HG03469 (cell line): ENCODE measurements around the gene CCL7.

Source experiments
- ATAC-seq: cut with Tn5 transposase; IDR thresholded peaks from one replicate; pipeline ENCODE4 v1.9.1; 2021; ENCODE audit warnings: mild to moderate bottlenecking, moderate library complexity, moderate number of reproducible peaks; ENCODE audit not compliant: unreplicated experiment

CCL7 gene

GRCh38 chr17:34283571-34283970 lies 13.6 kb downstream of the CCL7 start:
- no peak for ATAC-seq

GRCh38 chr17:34285286-34285792 lies 15.3 kb downstream of the CCL7 start, which contains the start of gene CCL11:
Gene CCL11, plus strand, starts transcription at chr17:34285742. Its CDS starts 67 bp downstream, at chr17:34285809.
- ATAC-seq, result no peak

- no peak for ATAC-seq
Observed at GRCh38 chr17:34287875-34288274, 17.9 kb downstream of the CCL7 start.

GRCh38 chr17:34290586-34290985 lies 20.6 kb downstream of the CCL7 start:
- no peak for ATAC-seq

- ATAC-seq, result no peak
Observed at GRCh38 chr17:34291721-34292348, 21.8 kb downstream of the CCL7 start.

- ATAC-seq, result no peak
Observed at GRCh38 chr17:34299027-34299426, 29.0 kb downstream of the CCL7 start.

- no peak for ATAC-seq
Observed at GRCh38 chr17:34299956-34300577, 30.0 kb downstream of the CCL7 start.

- ATAC-seq, result no peak
Observed at GRCh38 chr17:34300652-34301370, 30.8 kb downstream of the CCL7 start.

GRCh38 chr17:34301986-34302385 lies 32.0 kb downstream of the CCL7 start:
- ATAC-seq, result no peak

GRCh38 chr17:34302636-34303035 lies 32.6 kb downstream of the CCL7 start:
- no peak for ATAC-seq

GRCh38 chr17:34303606-34304005 lies 33.6 kb downstream of the CCL7 start:
- no peak for ATAC-seq

- ATAC-seq, result no peak
Observed at GRCh38 chr17:34305061-34305460, 35.0 kb downstream of the CCL7 start.

- ATAC-seq, result no peak
Observed at GRCh38 chr17:34305606-34306005, 35.6 kb downstream of the CCL7 start.

GRCh38 chr17:34306466-34306865 lies 36.4 kb downstream of the CCL7 start:
- no peak for ATAC-seq

GRCh38 chr17:34307110-34307509 lies 37.1 kb downstream of the CCL7 start:
- ATAC-seq, result no peak

- ATAC-seq, result no peak
Observed at GRCh38 chr17:34308371-34308770, 38.4 kb downstream of the CCL7 start.

- no peak for ATAC-seq
Observed at GRCh38 chr17:34311291-34311690, 41.3 kb downstream of the CCL7 start.

GRCh38 chr17:34312080-34312479 lies 42.1 kb downstream of the CCL7 start:
- ATAC-seq, result no peak

- ATAC-seq, result no peak
Observed at GRCh38 chr17:34313164-34313563, 43.1 kb downstream of the CCL7 start.

GRCh38 chr17:34314279-34314678 lies 44.3 kb downstream of the CCL7 start:
- ATAC-seq, result no peak

GRCh38 chr17:34318474-34318873 lies 48.5 kb downstream of the CCL7 start:
- no peak for ATAC-seq

GRCh38 chr17:34319039-34319483 lies 49.0 kb downstream of the CCL7 start, which contains the start of gene CCL8:
Gene CCL8, plus strand, starts transcription at chr17:34319435. Its CDS starts 67 bp downstream, at chr17:34319502.
- ATAC-seq, result no peak
